Hematopoietic multipotent progenitor cell treated with erythropoietin and hydrocortisone succinate and interleukin-3 and kit ligand, for 8 days (in vitro differentiated cells): ENCODE data around the gene SNAPC2.
"Not testable (repeated sequence)": the region's sequence is repeated elsewhere in the genome, so short reads cannot be mapped to it uniquely, and the experiment has no call there.

Experiments
- DNase-seq: peaks from one replicate; pipeline ENCODE4 v3.0.0-alpha.2; 2015

The SNAPC2 gene

GRCh38 chr19:7941895-7942596 is 21.9 kb downstream of the SNAPC2 start:
- no peak for DNase-seq

GRCh38 chr19:7942981-7943443 is 22.9 kb downstream of the SNAPC2 start:
- no peak for DNase-seq

- DNase-seq: peak; percentile 100
Measured at GRCh38 chr19:7943444-7944176, 23.5 kb downstream of the SNAPC2 start, which contains the start of gene TIMM44. Gene TIMM44 (minus strand): TSS chr19:7943666. CDS start chr19:7943651, 15 bp downstream.

- DNase-seq: peak; percentile 94
Measured at GRCh38 chr19:7944177-7944761, 24.1 kb downstream of the SNAPC2 start.

GRCh38 chr19:7947939-7948338 is 27.8 kb downstream of the SNAPC2 start:
- no peak for DNase-seq

- DNase-seq: no peak
Measured at GRCh38 chr19:7953060-7953459, 32.9 kb downstream of the SNAPC2 start.

- DNase-seq: no peak
Measured at GRCh38 chr19:7953576-7953975, 33.4 kb downstream of the SNAPC2 start.

GRCh38 chr19:7955696-7956095 is 35.6 kb downstream of the SNAPC2 start:
- no peak for DNase-seq

- DNase-seq: peak; percentile 31
Measured at GRCh38 chr19:7959211-7959610, 39.1 kb downstream of the SNAPC2 start.

- not testable (repeated sequence) for DNase-seq
Measured at GRCh38 chr19:7961082-7961481, 40.9 kb downstream of the SNAPC2 start.

- DNase-seq: no peak
Measured at GRCh38 chr19:7961920-7962626, 41.9 kb downstream of the SNAPC2 start.

GRCh38 chr19:7962644-7963268 is 42.6 kb downstream of the SNAPC2 start:
- DNase-seq: no peak

- no peak for DNase-seq
Measured at GRCh38 chr19:7963566-7963965, 43.4 kb downstream of the SNAPC2 start.

GRCh38 chr19:7965259-7965841 is 45.2 kb downstream of the SNAPC2 start:
- no peak for DNase-seq

- no peak for DNase-seq
Measured at GRCh38 chr19:7965921-7966665, 46.0 kb downstream of the SNAPC2 start.

- no peak for DNase-seq
Measured at GRCh38 chr19:7968008-7968795, 48.1 kb downstream of the SNAPC2 start.

GRCh38 chr19:7968796-7969554 is 48.8 kb downstream of the SNAPC2 start:
- DNase-seq: peak; percentile 59

- no peak for DNase-seq
Measured at GRCh38 chr19:7969555-7969939, 49.4 kb downstream of the SNAPC2 start.

- DNase-seq: peak; percentile 57
Measured at GRCh38 chr19:7970716-7971448, 50.7 kb downstream of the SNAPC2 start.
